GM12864 (cell line): ENCODE data around the gene HIF1AN.

Source experiments
- DNase-seq: peaks from one replicate; pipeline ENCODE4 v3.0.0-alpha.2; 2011; ENCODE audit warnings: low read depth
- H3K4me3 ChIP-seq: 2 replicates; pipeline ENCODE4 v1.5.1; 2011; ENCODE audit warnings: mild to moderate bottlenecking, low read depth, low read length, control low read depth
- TF ChIP-seq, protein P1 (sequence below): IDR thresholded peaks from 2 replicates; pipeline ENCODE4 v1.5.1; 2011; ENCODE audit warnings: low read depth, mild to moderate bottlenecking, moderate library complexity, low read length, control low read depth, inconsistent platforms; ENCODE audit errors: missing control alignments

HIF1AN gene

GRCh38 chr10:100562008-100562672, 26.4 kb downstream of the HIF1AN start:
- TF ChIP-seq, protein P1, sequence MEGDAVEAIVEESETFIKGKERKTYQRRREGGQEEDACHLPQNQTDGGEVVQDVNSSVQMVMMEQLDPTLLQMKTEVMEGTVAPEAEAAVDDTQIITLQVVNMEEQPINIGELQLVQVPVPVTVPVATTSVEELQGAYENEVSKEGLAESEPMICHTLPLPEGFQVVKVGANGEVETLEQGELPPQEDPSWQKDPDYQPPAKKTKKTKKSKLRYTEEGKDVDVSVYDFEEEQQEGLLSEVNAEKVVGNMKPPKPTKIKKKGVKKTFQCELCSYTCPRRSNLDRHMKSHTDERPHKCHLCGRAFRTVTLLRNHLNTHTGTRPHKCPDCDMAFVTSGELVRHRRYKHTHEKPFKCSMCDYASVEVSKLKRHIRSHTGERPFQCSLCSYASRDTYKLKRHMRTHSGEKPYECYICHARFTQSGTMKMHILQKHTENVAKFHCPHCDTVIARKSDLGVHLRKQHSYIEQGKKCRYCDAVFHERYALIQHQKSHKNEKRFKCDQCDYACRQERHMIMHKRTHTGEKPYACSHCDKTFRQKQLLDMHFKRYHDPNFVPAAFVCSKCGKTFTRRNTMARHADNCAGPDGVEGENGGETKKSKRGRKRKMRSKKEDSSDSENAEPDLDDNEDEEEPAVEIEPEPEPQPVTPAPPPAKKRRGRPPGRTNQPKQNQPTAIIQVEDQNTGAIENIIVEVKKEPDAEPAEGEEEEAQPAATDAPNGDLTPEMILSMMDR, result peak; percentile 90
- DNase-seq, result no peak

GRCh38 chr10:100565206-100565985, 29.7 kb downstream of the HIF1AN start:
- DNase-seq, result no peak
- TF ChIP-seq, protein P1, result no peak
- no peak overlapping the region for H3K4me3 ChIP-seq

More at GRCh38 chr10:100562008-100562672, 26.4 kb downstream of the HIF1AN start:
- no peak overlapping the region for H3K4me3 ChIP-seq

GRCh38 chr10:100566561-100566960, 30.8 kb downstream of the HIF1AN start:
- DNase-seq, result no peak
- no peak overlapping the region for H3K4me3 ChIP-seq
- TF ChIP-seq, protein P1, result no peak

GRCh38 chr10:100567249-100567648, 31.5 kb downstream of the HIF1AN start:
- no peak for DNase-seq
- TF ChIP-seq, protein P1, result no peak
- no peak overlapping the region for H3K4me3 ChIP-seq

DNA sequence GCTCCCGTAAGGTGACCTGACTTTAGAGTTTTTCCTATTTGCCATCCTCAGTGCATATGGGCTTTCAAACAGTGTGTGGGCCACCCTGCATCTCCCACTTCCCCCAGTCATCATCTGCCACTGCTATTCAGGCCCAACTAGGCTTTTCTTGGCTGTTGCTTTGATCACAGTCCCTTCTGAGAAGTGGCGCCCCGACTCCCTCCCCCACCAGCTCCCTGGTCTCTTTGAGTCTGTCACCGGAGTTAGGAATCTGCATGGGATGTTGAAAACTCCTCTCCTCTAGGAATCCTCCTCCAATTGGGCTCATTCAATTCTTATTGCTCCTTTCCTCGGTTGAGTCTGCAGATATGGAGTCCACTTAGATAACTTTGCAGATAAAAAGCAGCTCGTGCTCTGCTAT, 32.1 kb downstream of the HIF1AN start:
- no peak for DNase-seq
- TF ChIP-seq, protein P1, result no peak
- H3K4me3 ChIP-seq, result no peak overlapping the region

DNA sequence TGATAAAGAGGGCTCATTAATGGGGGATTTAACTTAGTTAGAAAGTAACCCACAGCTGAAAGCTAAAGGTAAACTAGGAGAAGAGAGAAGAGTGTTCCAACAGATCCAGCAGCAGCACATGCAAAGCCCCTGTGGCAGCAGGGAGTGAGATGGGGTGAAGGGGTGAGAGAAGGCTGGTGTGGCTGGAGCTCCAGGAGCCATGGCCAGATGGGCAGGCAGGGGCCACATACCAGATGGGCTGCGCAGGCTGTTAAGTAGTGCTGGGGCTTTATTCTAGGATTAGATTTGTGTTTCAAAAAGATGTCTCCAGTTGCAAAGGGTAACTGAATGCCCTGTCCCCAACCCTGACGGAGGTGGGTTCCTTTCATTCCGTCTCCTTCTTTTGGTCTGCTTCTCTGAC, 33.2 kb downstream of the HIF1AN start:
- TF ChIP-seq, protein P1, result no peak
- DNase-seq, result no peak
- no peak overlapping the region for H3K4me3 ChIP-seq
